Neural progenitor cell (in vitro differentiated cells): ENCODE measurements around the gene PPP2R2C. TPM values are rescaled to one million over a fixed set of nuclear protein-coding genes. Genes with fewer than 3 reads are reported as not detected.

ENCODE experiments used
- DNase-seq: peaks from one replicate; pipeline ENCODE4 v3.0.0-alpha.2; 2016; ENCODE audit warnings: low spot score
- H2AFZ ChIP-seq: fragments of 200-600 bp; sonication (generic); replicated peaks from 2 replicates; pipeline ENCODE4 v1.6.1; 2016; ENCODE audit warnings: antibody characterized with exemption
- H3F3A ChIP-seq: fragments of 200-600 bp; sonication (generic); 2 replicates; pipeline ENCODE4 v1.6.1; 2016; ENCODE audit warnings: antibody characterized with exemption, low read depth
- H3K27ac ChIP-seq: fragments of 200-600 bp; sonication (generic); 2 replicates; pipeline ENCODE4 v1.5.1; 2016; ENCODE audit warnings: mild to moderate bottlenecking
- H3K27me3 ChIP-seq: fragments of 200-600 bp; sonication (generic); 2 replicates; pipeline ENCODE4 v1.6.1; 2016; ENCODE audit warnings: mild to moderate bottlenecking, moderate library complexity
- H3K36me3 ChIP-seq: fragments of 200-600 bp; sonication (generic); 2 replicates; pipeline ENCODE4 v1.5.1; 2016
- H3K4me1 ChIP-seq: fragments of 200-600 bp; sonication (generic); 2 replicates; pipeline ENCODE4 v1.6.1; 2016; ENCODE audit warnings: mixed run types
- H3K4me2 ChIP-seq: fragments of 200-600 bp; sonication (generic); 2 replicates; pipeline ENCODE4 v1.6.1; 2016
- H3K4me3 ChIP-seq: fragments of 200-600 bp; sonication (generic); 2 replicates; pipeline ENCODE4 v1.5.1; 2016
- H3K79me2 ChIP-seq: fragments of 200-600 bp; sonication (generic); 2 replicates; pipeline ENCODE4 v1.6.1; 2016; ENCODE audit warnings: low read depth
- H3K9ac ChIP-seq: fragments of 200-600 bp; sonication (generic); 2 replicates; pipeline ENCODE4 v1.6.1; 2016
- H3K9me3 ChIP-seq: fragments of 200-600 bp; sonication (generic); 2 replicates; pipeline ENCODE4 v1.5.1; 2016; ENCODE audit warnings: low read depth
- H4K20me1 ChIP-seq: fragments of 200-600 bp; sonication (generic); 2 replicates; pipeline ENCODE4 v1.6.1; 2016; ENCODE audit warnings: low read depth
- H3K27ac Mint-ChIP-seq: 3 replicates; pipeline ENCODE4 v1.8.0; 2021; ENCODE audit warnings: mixed read lengths
- H3K27me3 Mint-ChIP-seq: 2 replicates; pipeline ENCODE4 v1.8.0; 2022; ENCODE audit warnings: low read depth, mild to moderate bottlenecking, inconsistent platforms, moderate library complexity, mixed read lengths; ENCODE audit not compliant: insufficient read depth
- H3K36me3 Mint-ChIP-seq: 3 replicates; pipeline ENCODE4 v1.8.0; 2021; ENCODE audit warnings: mixed read lengths
- H3K4me1 Mint-ChIP-seq: 3 replicates; pipeline ENCODE4 v1.8.0; 2021; ENCODE audit warnings: mixed read lengths
- H3K4me3 Mint-ChIP-seq: 3 replicates; pipeline ENCODE4 v1.8.0; 2021; ENCODE audit warnings: mild to moderate bottlenecking, moderate library complexity, mixed read lengths
- H3K9me3 Mint-ChIP-seq: 3 replicates; pipeline ENCODE4 v1.8.0; 2020; ENCODE audit warnings: mixed read lengths
- EZH2 ChIP-seq: fragments of 200-600 bp; sonication (generic); IDR thresholded peaks from 2 replicates; pipeline ENCODE4 v1.6.1; 2017; ENCODE audit warnings: antibody characterized with exemption, mild to moderate bottlenecking, moderate library complexity
- EZH2phosphoT487 ChIP-seq: fragments of 200-600 bp; sonication (generic); IDR thresholded peaks from 2 replicates; pipeline ENCODE4 v1.6.1; 2017; ENCODE audit warnings: antibody characterized with exemption
- total RNA-seq: library from RNA; depleted of rRNA; stranded (reverse); fragments of >200 nt; gene quantifications from 2 replicates; pipeline ENCODE4 v1.2.3, GENCODE V29; 2015; ENCODE audit warnings: low replicate concordance
- TF ChIP-seq, protein P1 (sequence below): fragments of 200-600 bp; sonication (generic); IDR thresholded peaks from 2 replicates; pipeline ENCODE4 v1.5.1; 2017; ENCODE audit warnings: antibody characterized with exemption, mild to moderate bottlenecking

PPP2R2C gene
- total RNA-seq, 1 donor from 2014 or later, result 3.5 TPM

DNA sequence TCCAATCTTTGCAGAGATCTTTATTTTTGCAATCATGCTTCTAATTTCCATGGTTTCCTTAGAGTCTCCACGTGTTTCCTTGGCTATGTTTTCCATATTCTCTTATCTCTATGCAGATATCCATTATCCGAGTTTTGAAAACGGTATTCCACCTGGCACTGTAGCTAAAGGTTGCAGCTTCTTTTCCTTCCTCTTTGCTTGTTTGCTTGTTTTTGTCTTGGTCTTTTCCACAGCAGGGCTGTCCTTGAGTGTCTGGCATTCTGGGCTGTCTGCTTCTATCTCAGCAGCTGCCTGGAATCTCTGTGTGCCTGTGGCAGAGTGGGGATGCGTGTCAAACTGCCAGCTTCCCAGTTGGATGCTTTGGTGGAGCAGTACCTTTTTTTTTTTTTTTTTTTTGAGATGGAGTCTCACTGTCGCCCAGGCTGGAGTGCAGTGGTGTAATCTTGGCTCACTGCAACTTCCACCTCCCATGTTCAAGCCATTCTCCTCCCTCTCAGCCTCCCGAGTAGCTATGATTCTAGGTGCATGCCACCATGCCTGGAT is 155.9 kb downstream of the PPP2R2C start:
- no peak overlapping the region for H2AFZ ChIP-seq
- no peak for DNase-seq
- H3K4me1 ChIP-seq, result no peaks in the 10 kb centered on the region

DNA sequence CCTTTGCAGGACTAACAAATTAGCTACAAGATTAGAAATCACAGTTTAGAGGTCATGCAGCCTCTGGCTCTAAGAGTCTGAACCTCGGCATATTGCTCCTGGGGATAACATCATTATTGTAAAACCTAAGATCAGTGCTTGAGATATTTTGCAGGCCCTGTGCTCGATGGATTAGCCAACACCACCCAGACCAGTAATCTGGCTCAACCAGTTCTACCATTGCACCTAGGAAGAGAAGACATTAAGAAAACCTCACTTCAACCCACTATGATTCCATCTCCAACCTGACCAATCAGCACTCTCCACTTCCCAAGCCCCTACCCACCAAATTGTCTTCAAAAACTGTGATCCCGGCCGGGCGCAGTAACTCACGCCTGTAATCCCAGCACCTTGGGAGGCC is 159.2 kb downstream of the PPP2R2C start:
- Mint-ChIP-seq H3K4me3 (no peak overlapping the region), H3K27me3 (peaks cover 11% of the 10 kb centered on the region), H3K4me1 (peaks cover 10% of the 10 kb centered on the region), H3K36me3 (no peaks in the 10 kb centered on the region), H3K27ac (peak overlapping the region; percentile 6), H3K9me3 (peaks cover 11% of the 10 kb centered on the region)
- Histone ChIP-seq H2AFZ (no peak overlapping the region), H3K4me3 (no peak overlapping the region), H4K20me1 (no peaks in the 10 kb centered on the region), H3K4me1 (no peaks in the 10 kb centered on the region), H3K9me3 (no peaks in the 10 kb centered on the region), H3K9ac (no peak overlapping the region), H3K36me3 (no peaks in the 10 kb centered on the region), H3F3A (peaks cover 16% of the 10 kb centered on the region), H3K27ac (no peak overlapping the region), H3K79me2 (no peaks in the 10 kb centered on the region), H3K27me3 (peaks cover 29% of the 10 kb centered on the region), H3K4me2 (no peak overlapping the region)
- TF ChIP-seq EZH2 (no peak), EZH2phosphoT487 (no peak)
- TF ChIP-seq, protein P1, sequence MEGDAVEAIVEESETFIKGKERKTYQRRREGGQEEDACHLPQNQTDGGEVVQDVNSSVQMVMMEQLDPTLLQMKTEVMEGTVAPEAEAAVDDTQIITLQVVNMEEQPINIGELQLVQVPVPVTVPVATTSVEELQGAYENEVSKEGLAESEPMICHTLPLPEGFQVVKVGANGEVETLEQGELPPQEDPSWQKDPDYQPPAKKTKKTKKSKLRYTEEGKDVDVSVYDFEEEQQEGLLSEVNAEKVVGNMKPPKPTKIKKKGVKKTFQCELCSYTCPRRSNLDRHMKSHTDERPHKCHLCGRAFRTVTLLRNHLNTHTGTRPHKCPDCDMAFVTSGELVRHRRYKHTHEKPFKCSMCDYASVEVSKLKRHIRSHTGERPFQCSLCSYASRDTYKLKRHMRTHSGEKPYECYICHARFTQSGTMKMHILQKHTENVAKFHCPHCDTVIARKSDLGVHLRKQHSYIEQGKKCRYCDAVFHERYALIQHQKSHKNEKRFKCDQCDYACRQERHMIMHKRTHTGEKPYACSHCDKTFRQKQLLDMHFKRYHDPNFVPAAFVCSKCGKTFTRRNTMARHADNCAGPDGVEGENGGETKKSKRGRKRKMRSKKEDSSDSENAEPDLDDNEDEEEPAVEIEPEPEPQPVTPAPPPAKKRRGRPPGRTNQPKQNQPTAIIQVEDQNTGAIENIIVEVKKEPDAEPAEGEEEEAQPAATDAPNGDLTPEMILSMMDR, result no peak
- no peak for DNase-seq

More for the DNA sequence above, 155.9 kb downstream of the PPP2R2C start:
- Mint-ChIP-seq H3K36me3 (no peaks in the 10 kb centered on the region), H3K27me3 (peaks cover 3% of the 10 kb centered on the region), H3K4me3 (no peak overlapping the region), H3K27ac (no peak overlapping the region), H3K9me3 (peaks cover 4% of the 10 kb centered on the region), H3K4me1 (no peaks in the 10 kb centered on the region)
- Histone ChIP-seq H3K9me3 (no peaks in the 10 kb centered on the region), H3F3A (no peaks in the 10 kb centered on the region), H3K4me3 (no peak overlapping the region), H3K36me3 (no peaks in the 10 kb centered on the region), H3K27me3 (peaks cover 3% of the 10 kb centered on the region), H3K79me2 (no peaks in the 10 kb centered on the region), H3K9ac (no peak overlapping the region), H3K4me2 (no peak overlapping the region), H4K20me1 (no peaks in the 10 kb centered on the region), H3K27ac (no peak overlapping the region)
- TF ChIP-seq, protein P1, result no peak
- TF ChIP-seq EZH2phosphoT487 (no peak), EZH2 (no peak)

DNA sequence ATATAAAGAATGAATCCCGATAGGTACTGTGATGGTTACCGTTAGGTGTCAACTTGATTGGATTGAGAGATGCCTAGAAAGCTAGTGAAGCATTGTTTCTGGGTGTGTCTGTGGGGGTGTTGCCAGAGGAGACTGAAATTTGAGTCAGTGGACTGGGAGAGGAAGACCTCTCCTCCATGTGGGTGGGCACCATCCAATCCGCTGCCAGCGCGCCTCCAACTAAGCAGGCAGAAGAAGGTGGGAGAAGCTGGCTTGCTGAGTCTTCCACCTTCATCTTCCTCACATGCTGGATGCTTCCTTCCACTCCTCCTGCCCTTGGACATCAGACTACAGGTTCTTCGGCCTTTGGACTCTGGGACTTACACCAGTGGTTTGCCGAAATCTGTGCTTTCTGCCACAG is 162.6 kb downstream of the PPP2R2C start:
- peaks cover 21% of the 10 kb centered on the region for H3K4me1 Mint-ChIP-seq
- TF ChIP-seq EZH2 (no peak), EZH2phosphoT487 (no peak)
- TF ChIP-seq, protein P1, result no peak
- H3K4me3 ChIP-seq, result peak overlapping the region; percentile 48
- H3K27me3 Mint-ChIP-seq, result peaks cover 20% of the 10 kb centered on the region
- H3K9ac ChIP-seq, result no peak overlapping the region
- H3K36me3 ChIP-seq, result no peaks in the 10 kb centered on the region
- peak overlapping the region; percentile 72 for H2AFZ ChIP-seq
- H3K9me3 Mint-ChIP-seq, result peaks cover 11% of the 10 kb centered on the region
- no peaks in the 10 kb centered on the region for H3K9me3 ChIP-seq
- no peaks in the 10 kb centered on the region for H3K36me3 Mint-ChIP-seq
- DNase-seq, result peak; percentile 41
- no peaks in the 10 kb centered on the region for H3K4me1 ChIP-seq
- H3K27ac Mint-ChIP-seq, result no peak overlapping the region
- H3K79me2 ChIP-seq, result no peaks in the 10 kb centered on the region
- peak overlapping the region; percentile 83 for H3K4me3 Mint-ChIP-seq
- peaks cover 20% of the 10 kb centered on the region for H3F3A ChIP-seq
- no peak overlapping the region for H3K27ac ChIP-seq
- no peaks in the 10 kb centered on the region for H4K20me1 ChIP-seq
- H3K27me3 ChIP-seq, result peaks cover 39% of the 10 kb centered on the region
- H3K4me2 ChIP-seq, result peak overlapping the region; percentile 80
